Rectal smooth muscle tissue (tissue), 1 donor: ENCODE results near the gene HAAO.

Experiments
- H3K27ac ChIP-seq: one replicate; pipeline ENCODE4 v1.7.0; 2013; ENCODE audit warnings: low read depth, low read length, inconsistent platforms
- H3K27me3 ChIP-seq: one replicate; pipeline ENCODE4 v1.7.0; 2013; ENCODE audit warnings: low read length; ENCODE audit not compliant: control insufficient read depth, insufficient read depth
- H3K36me3 ChIP-seq: one replicate; pipeline ENCODE4 v1.7.0; 2013; ENCODE audit warnings: low read length; ENCODE audit not compliant: control insufficient read depth, insufficient read depth
- H3K4me1 ChIP-seq: one replicate; pipeline ENCODE4 v1.7.0; 2013; ENCODE audit warnings: low read length; ENCODE audit not compliant: control insufficient read depth, insufficient read depth
- H3K4me3 ChIP-seq: one replicate; pipeline ENCODE4 v1.7.0; 2013; ENCODE audit warnings: low read length
- H3K9ac ChIP-seq: one replicate; pipeline ENCODE4 v1.7.0; 2013; ENCODE audit warnings: low read length

HAAO gene

DNA sequence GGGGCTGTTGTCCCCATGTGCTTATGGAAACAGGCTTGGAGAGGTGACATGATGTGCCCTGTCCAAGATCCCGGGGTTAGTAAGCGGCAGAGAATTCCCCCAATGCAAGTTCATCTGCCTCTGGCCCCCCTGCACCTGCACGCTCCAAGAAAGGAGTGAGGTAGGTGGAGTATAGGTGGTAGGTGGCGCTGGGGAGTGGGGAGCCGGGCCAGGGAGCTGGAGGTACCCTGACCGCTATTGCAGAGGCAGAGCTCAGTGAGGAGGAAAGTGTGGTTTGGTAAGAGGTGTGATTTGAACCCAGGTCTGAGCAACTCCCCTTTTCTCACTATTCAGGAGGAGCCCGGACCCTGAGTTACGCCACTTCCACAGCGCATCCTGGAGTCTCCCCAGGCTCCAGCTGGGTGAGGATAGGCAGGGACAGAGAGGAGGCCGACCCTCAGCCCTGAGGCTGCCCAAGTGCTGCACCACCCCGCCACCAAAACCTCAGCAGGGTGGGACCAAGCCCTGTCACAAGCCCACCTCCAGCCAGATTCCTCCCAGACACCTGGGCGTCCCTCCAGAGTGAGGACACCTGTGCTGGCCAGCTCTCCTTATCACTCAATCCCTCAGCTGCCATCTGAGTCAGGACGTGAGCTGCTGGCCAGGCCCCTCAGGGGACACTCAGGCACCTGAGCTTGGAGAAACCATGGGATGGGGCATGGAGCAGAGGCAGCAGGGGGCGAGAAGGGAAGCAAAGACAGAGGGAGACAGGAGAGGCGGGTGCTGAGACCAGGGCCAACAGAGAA, 5.6 kb downstream of the HAAO start:
- Histone ChIP-seq H3K4me3 (no peak overlapping the region), H3K4me1 (peaks cover 2% of the 10 kb centered on the region), H3K27me3 (no peaks in the 10 kb centered on the region), H3K36me3 (no peaks in the 10 kb centered on the region), H3K27ac (no peak overlapping the region), H3K9ac (no peak overlapping the region)

DNA sequence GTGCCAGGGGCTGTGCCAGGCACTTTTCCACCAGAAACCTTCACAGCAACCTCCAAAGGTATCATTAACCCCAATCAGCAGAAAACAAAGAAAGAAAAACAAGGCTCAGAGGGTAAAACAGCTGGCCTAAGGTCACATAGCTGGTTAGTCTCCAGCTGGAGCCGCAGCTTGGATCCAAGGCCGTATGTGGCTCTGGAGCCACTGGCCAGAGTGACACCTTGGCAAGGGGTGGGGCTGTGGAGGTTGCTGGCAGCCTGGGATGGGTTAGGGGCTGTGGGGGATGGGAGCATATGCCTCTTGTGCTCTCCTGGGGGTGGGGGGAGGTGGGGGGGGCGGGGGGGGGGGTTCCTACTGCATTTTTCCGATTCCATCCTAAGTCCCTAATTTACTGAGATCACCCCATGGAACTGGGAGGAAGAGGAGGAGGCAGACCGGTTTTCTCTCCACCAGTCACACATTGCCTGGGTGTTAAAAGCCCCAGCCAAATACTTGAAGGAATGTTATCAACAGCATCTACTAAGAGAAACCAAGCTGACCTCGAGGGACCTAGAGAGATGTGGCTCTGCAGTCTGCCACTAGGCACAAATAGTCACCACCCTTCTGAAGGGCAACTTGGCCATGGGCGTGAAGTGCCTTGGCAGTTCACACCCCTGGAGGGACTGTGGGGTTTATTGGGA, 8.0 kb downstream of the HAAO start:
- Histone ChIP-seq H3K4me1 (no peaks in the 10 kb centered on the region), H3K4me3 (no peak overlapping the region), H3K27ac (no peak overlapping the region), H3K36me3 (no peaks in the 10 kb centered on the region), H3K27me3 (no peaks in the 10 kb centered on the region), H3K9ac (no peak overlapping the region)

DNA sequence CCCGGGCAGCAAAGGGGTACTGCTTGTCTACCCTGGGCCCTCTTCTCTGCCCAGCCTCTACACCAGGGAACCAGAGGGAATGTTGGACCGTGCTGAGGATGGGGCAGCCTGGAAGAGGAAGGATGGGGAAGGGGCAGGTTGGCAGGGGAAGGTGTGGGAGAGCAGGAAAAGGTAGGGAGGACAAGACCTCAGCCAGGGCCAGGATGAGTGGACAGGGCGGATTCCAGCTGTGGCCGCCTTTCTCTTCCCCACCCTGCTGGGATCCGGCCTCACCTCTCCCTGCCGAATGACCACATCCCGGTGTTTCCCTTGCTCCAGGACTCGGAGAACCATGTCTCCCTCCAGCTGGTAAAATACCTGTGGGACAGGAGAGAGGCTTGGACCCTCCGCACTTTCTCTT, 8.9 kb downstream of the HAAO start:
- no peaks in the 10 kb centered on the region for H3K27me3 ChIP-seq
- no peak overlapping the region for H3K27ac ChIP-seq
- H3K9ac ChIP-seq, result no peak overlapping the region
- no peak overlapping the region for H3K4me3 ChIP-seq
- no peaks in the 10 kb centered on the region for H3K36me3 ChIP-seq
- H3K4me1 ChIP-seq, result no peaks in the 10 kb centered on the region

DNA sequence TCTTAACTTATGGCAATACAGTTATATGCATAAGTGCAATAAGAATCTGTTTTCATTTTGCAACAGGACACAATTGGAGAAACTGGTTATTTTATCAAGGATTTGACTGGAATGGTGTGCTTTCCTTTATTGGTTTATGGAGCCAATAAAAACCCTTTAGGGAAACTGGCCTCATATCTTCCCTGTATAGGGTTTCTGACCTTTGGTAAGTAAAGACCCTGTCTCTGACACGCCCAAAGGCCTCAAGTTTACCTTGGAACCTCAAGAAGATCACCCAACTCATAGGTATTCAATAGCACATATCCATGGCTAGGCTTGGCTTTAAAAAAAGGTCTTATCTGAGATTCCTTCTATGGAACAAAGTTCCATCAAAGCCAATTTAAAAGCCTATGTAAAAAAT, 11.2 kb downstream of the HAAO start:
- Histone ChIP-seq H3K4me1 (no peaks in the 10 kb centered on the region), H3K27ac (no peak overlapping the region), H3K4me3 (no peak overlapping the region)

DNA sequence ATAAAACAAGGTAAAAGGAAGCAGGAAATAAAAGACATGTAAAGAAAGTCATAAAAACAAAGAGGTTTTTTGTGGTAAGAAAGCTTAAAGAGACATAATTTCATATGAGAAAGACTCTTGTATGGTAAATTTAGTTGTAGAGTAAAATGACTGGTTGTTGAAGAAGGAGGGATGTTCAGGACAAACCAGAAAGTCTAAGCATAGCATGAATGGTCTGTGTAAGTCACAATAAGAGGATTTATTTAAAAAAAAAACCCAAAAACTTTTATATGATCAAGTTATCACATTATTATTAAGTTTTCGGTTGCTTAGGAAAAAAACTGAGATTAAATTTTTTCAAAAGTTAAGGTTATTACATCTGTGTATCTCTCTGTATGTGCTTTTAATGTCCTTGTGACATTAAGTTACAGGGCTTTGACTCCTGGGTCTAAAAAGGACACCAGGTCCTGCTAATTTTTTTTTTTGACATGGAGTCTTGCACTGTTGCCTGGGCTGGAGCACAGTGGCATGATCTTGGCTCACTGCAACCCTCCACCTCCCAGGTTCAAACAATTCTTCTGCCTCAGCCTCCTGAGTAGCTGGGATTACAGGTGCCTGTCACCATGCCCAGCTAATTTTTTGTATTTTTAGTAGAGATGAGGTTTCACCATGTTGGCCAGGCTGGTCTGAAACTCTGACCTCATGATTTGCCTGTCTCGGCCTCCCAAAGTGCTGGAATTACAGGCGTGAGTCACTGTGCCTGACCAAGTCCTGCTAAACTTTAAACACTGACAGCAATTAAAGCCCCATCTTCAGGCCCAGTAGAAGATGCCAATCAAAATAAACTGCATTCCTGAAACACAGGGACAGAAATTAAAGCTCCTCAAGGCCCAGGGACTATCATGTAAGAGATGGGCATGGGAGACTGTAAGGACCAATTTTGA, 14.2 kb downstream of the HAAO start:
- H3K4me1 ChIP-seq, result no peaks in the 10 kb centered on the region
- no peak overlapping the region for H3K4me3 ChIP-seq
- no peak overlapping the region for H3K27ac ChIP-seq
- H3K36me3 ChIP-seq, result no peaks in the 10 kb centered on the region
- no peak overlapping the region for H3K9ac ChIP-seq
- H3K27me3 ChIP-seq, result no peaks in the 10 kb centered on the region

More for the DNA sequence above, 11.2 kb downstream of the HAAO start:
- no peaks in the 10 kb centered on the region for H3K27me3 ChIP-seq
- no peaks in the 10 kb centered on the region for H3K36me3 ChIP-seq
- H3K9ac ChIP-seq, result no peak overlapping the region

DNA sequence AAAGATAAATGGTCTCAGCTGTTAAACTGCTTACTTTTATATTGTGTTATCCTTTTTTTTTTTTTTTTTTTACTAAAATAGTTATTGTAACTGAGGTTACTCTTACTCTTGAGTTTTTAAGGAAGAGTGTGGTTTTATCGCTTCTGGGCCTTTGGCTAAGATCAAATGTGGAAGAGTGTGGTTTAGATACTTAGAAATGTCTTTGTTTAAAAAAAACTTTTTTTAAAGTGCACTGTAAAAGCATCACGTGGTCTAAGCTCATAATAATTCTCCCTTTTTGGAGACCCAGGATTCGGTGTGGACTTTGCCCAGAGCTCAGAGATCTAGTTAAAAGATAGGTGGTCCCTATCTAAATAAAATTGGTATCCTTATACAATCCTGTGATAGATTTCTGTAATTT, 16.6 kb downstream of the HAAO start:
- Histone ChIP-seq H3K27me3 (no peaks in the 10 kb centered on the region), H3K27ac (no peak overlapping the region), H3K4me3 (no peak overlapping the region), H3K36me3 (no peaks in the 10 kb centered on the region), H3K4me1 (no peaks in the 10 kb centered on the region), H3K9ac (no peak overlapping the region)

DNA sequence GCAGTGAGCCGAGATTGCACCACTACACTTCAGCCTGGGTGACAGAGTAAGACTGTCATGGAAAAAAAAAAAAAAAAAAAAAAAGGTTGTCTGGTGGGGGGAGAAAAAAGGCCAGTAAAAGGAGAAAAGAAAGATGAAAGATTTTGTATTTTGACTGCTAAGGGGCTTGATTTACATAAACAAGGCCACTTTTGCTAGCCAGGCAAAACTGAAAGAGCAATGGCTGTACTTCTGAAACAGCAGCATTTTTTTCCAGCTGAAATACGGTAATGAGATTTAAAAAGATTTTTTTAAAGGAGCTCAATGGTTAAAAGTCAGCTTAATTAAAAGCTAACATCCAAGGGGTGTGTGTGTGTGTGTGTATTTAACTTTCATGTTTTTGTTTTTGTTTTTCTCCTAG, 17.2 kb downstream of the HAAO start:
- Histone ChIP-seq H3K4me1 (no peaks in the 10 kb centered on the region), H3K4me3 (no peak overlapping the region), H3K27ac (no peak overlapping the region), H3K9ac (no peak overlapping the region), H3K36me3 (no peaks in the 10 kb centered on the region), H3K27me3 (no peaks in the 10 kb centered on the region)

DNA sequence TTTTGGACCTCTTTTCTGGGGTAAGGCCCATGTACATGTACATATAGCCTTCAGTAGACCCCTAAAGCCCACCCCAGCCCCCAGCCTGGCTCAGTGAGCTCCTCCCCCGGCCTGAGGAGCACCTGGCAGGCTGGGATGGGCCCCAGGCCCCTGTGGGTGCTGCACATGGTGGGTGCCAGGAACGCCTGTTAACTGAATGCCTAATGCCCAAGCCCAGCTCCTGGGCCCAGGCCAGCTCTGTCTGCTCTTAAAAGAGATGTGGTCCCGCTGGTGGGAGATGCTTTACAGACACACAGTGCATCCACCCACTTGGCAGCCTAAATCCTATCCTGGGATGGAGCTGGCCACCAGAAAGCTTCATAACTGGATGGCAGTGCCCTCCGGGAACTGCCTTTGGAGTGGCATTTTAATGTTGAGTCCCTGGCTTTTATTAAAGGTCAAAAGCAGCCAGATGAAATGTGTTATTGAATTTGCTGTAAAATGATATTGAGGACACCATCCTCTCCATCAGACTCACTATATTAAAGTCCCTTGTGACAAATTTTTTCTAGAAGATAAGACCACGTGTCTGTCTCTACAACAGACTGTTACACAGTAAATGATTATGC, 20.7 kb downstream of the HAAO start:
- Histone ChIP-seq H3K27me3 (no peaks in the 10 kb centered on the region), H3K27ac (no peak overlapping the region), H3K4me1 (no peaks in the 10 kb centered on the region), H3K9ac (no peak overlapping the region), H3K36me3 (no peaks in the 10 kb centered on the region), H3K4me3 (no peak overlapping the region)

DNA sequence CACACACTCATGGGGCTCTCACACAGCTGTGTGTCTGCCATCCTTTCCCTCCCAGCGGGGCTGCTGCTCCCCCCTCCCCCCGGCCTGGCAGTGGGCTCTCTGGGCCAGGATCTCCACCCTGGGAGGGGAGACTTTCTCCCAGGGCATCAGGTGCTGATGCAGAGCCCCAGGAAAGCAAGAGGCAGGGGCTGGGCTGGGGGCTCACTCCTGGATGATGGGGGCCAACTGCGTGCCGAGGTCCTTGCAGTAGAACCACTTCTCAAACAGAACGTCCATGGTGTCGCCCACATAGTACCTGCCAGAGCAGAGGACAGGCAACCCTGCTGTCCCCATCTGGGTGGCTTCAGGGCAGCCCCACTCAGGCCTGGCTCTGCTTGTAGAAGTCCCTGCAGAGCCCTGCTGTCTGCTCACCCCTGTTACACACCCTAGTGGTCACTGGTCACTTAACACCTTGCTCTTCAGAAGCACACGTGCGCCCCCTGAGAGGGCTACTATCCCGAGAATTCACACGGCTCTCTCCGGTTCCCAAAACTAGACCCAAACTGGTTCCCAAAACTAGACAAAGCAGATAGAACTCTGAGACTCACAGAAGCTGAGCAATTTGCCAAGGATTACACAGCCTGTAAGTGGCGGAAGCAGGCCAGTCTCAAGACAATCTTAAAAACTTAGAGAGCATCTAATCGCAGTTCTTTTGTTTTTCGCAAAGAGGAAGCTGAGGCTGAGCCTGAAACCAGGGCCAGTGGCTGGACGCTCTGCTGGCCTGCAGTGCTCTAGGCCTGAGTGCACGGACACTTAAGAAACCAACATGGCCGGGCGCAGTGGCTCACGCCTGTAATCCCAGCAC, 21.9 kb downstream of the HAAO start:
- H3K27me3 ChIP-seq, result no peaks in the 10 kb centered on the region
- no peak overlapping the region for H3K9ac ChIP-seq
- H3K4me1 ChIP-seq, result no peaks in the 10 kb centered on the region
- H3K4me3 ChIP-seq, result no peak overlapping the region
- H3K27ac ChIP-seq, result no peak overlapping the region
- H3K36me3 ChIP-seq, result no peaks in the 10 kb centered on the region

DNA sequence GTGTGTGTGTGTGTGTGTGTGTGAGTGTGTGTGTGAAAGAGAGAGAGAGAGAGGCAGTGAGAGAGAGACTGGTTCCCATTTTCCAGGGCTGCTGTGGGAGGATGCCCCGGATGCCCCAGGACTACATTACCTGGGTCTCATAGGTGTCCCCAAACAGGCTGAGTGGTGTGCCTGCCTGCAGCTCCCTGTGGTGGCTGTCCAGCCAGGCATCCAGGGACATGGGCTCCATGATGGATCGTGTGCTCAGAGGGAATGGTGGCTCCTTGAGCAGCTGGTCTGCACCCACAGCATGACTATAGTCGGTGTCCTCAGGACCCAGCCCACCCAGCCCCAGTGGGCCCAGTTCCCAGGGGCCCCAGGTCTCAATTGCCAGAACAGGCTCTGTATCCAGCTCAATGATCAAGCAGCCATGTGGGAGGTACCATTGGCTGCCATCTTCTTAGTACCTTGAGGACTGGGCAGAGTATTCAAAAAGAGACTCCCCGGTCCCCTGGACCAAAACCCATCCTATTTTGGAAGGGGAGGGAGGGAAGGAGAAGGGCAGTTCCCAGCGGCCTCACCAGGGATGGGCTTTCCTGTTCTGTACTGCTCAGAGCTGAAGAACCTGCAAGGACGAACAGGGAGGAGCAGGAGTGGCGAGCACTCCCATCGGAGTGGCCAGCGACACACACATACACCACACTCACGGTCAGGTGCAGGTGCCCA, 22.6 kb downstream of the HAAO start:
- no peaks in the 10 kb centered on the region for H3K36me3 ChIP-seq
- H3K27me3 ChIP-seq, result no peaks in the 10 kb centered on the region
- H3K4me1 ChIP-seq, result no peaks in the 10 kb centered on the region
- H3K4me3 ChIP-seq, result no peak overlapping the region
- H3K9ac ChIP-seq, result no peak overlapping the region
- H3K27ac ChIP-seq, result no peak overlapping the region

DNA sequence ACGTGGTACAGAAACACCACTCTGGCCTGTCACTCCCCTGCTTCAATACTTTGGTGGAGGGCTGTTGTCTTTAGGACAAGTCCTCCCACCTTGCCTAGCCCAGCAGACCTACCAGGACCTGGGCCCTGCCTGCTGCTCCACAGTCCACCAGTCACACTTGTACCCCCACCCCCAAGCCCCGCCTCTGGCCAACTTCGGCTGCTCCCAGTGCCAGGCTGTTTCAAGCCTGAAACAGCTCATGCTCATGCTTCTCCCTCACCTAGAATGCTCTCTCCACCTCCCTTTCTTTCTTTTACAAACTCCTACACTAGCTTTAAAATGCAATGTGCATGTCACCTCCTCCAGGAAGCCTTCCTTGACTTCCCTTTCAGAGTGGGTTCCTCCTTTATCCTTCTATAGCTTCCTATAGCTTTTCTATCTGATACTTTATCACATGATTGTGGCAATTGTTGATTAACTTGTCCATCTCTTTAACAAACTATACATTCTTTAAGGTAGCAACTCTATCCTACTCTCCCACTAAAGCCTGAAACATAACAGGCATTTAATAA, 23.6 kb downstream of the HAAO start:
- H3K9ac ChIP-seq, result no peak overlapping the region
- no peaks in the 10 kb centered on the region for H3K27me3 ChIP-seq
- no peaks in the 10 kb centered on the region for H3K4me1 ChIP-seq
- no peaks in the 10 kb centered on the region for H3K36me3 ChIP-seq
- H3K27ac ChIP-seq, result no peak overlapping the region
- no peak overlapping the region for H3K4me3 ChIP-seq
